Thyroid gland (tissue), 4 donors: ENCODE data around the gene RILP. TPM values are rescaled to one million over a fixed set of nuclear protein-coding genes. Genes with fewer than 3 reads are reported as not detected.

Source experiments
- DNase-seq, 2 donors: peaks; one replicate each; pipeline ENCODE4 v3.0.0-alpha.2; 2019
- H3K27ac ChIP-seq, 3 donors: fragments of 200-600 bp; sonication (generic); 1 replicate in 2 of 3; 2 replicates in 1 of 3; pipeline ENCODE4 v1.5.1; 2016 to 2019; ENCODE audit warnings: mild to moderate bottlenecking in 1 of 3, moderate library complexity in 1 of 3
- H3K27me3 ChIP-seq: fragments of 200-600 bp; sonication (generic); one replicate; pipeline ENCODE4 v1.5.1; 2019
- H3K36me3 ChIP-seq, 2 donors: fragments of 200-600 bp; sonication (generic); one replicate each; pipeline ENCODE4 v1.5.1; 2016 to 2019
- H3K4me1 ChIP-seq, 2 donors: fragments of 200-600 bp; sonication (generic); one replicate each; pipeline ENCODE4 v1.5.1; 2017 to 2019
- H3K4me3 ChIP-seq, 3 donors: fragments of 200-600 bp; sonication (generic); replicated peaks in 1 of 3; 1 replicate in 2 of 3; 2 replicates in 1 of 3; pipeline ENCODE4 v1.5.1; 2016; ENCODE audit warnings: mild to moderate bottlenecking in 1 of 3
- H3K9me3 ChIP-seq: fragments of 200-600 bp; sonication (generic); one replicate; pipeline ENCODE4 v1.5.1; 2017
- CTCF ChIP-seq, 6 experiments: fragments of 200-600 bp in 3 of 6; fragments of 450-650 bp in 3 of 6; sonication (generic) in 3 of 6; IDR thresholded peaks; one replicate each; pipeline ENCODE4 v1.5.1; 2016 to 2019; ENCODE audit warnings: antibody characterized with exemption in 6 of 6, mild to moderate bottlenecking in 2 of 6, inconsistent platforms in 1 of 6, moderate library complexity in 1 of 6
- POLR2A ChIP-seq, 2 donors: fragments of 450-650 bp; IDR thresholded peaks; one replicate each; pipeline ENCODE4 v1.6.1; 2017; ENCODE audit warnings: antibody characterized with exemption in 2 of 2, mild to moderate bottlenecking in 2 of 2, moderate library complexity in 1 of 2
- WGBS, 2 donors: methylation state at CpG; one replicate each; pipeline ENCODE4 v1.1.5; 2017; 5-methylcytosine and 5-hydroxymethylcytosine counted together
- intact Hi-C: fragments of 100-400 bp; cut with DNase I; formaldehyde crosslinking; loops from one replicate; pipeline ENCODE4 v1.15.1; 2023
- total RNA-seq, 4 donors: library from RNA; depleted of rRNA; stranded (reverse); fragments of >200 nt; gene quantifications; one replicate each; pipeline ENCODE4 v1.2.3, GENCODE V29; 2016

The RILP gene
- total RNA-seq, 4 donors from 2014 or later: 67.5 to 140 (median 124) TPM

DNA sequence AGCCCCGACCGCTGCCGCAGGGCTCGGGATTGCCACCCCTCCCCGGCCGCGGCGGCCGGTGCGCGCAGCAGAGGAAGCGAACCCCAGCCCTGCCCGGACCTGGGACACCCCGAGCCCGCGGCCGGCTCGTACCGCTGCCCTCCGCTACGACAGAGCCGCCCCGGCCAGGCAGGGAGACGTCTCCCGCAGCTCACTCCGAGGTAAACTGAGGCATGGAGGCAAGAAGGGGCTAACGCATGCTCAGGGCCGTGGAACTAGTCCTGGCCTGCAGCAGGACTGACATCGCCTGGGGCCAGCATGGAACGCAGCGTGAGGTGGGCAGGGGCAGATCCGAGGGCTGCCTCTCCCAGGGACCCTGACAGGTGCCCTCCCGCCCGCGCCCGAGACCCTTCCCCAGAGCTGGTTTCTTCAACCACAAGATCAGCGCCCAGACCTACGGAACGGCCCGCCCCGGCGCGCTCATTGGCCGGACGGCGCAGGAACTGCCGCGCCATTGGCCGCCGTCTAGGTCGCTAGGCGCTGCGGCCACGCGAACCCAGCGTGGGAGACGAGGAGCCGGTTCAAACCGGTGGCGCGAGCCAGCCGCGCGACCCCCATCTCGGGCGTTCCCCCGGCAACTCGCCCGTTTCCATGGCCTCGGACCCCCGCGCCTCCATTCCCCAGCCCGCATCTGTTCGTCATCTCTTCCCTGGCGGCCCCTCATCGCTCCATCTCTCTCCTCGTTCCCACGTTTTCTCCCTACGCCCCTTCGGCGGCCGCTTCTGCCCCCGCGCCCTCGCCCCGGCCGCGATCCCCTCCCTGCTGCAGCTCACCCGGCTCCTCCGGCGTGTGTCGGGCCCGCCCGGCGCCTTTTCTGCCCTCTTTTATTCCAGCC is 21.4 kb downstream of the RILP start, which contains the start of gene SLC43A2:
Gene SLC43A2 (minus strand): TSS at position 853 of the 874 bp plus-strand sequence. CDS start 960 bp downstream, outside the sequence.
- peak; percentile 82 to 83 for DNase-seq
- 0 to 1% methylated on average over 25 to 30 of the region's 95 CpGs for WGBS, 2 donors
- H3K4me1 ChIP-seq: peaks cover 15 to 29% of the 10 kb centered on the region in 2 donors
- peak within 1 kb of the TSS; percentile 67 to 78 (median 75) for H3K4me3 ChIP-seq
- H3K36me3 ChIP-seq: no peaks in the 10 kb centered on the region
- H3K27ac ChIP-seq: peak within 1 kb of the TSS; percentile 86 to 96 (median 95)
- H3K27me3 ChIP-seq: no peaks in the 10 kb centered on the region
- intact Hi-C loops: no loop called here
- no peaks in the 10 kb centered on the region for H3K9me3 ChIP-seq
- TF ChIP-seq CTCF (IDR thresholded peaks at IDR 0.05) (no peak), POLR2A (IDR thresholded peaks at IDR 0.05) (no peak)

GRCh38 chr17:1627182-1627981 is 22.3 kb downstream of the RILP start:
- 38 to 72% methylated on average over 6 to 15 of the region's 39 CpGs for WGBS, 2 donors
- intact Hi-C loops: no loop called here
- H3K9me3 ChIP-seq: no peaks in the 10 kb centered on the region
- TF ChIP-seq POLR2A (IDR thresholded peaks at IDR 0.05) (no peak), CTCF (IDR thresholded peaks at IDR 0.05) (no peak)
- H3K4me1 ChIP-seq: peaks cover 15 to 29% of the 10 kb centered on the region in 2 donors
- H3K27ac ChIP-seq: peak overlapping the region; percentile 86 to 96 (median 95)
- no peaks in the 10 kb centered on the region for H3K36me3 ChIP-seq
- peak overlapping the region; percentile 67 to 78 (median 75) for H3K4me3 ChIP-seq
- H3K27me3 ChIP-seq: no peaks in the 10 kb centered on the region
- peak; percentile 29 to 34 for DNase-seq

DNA sequence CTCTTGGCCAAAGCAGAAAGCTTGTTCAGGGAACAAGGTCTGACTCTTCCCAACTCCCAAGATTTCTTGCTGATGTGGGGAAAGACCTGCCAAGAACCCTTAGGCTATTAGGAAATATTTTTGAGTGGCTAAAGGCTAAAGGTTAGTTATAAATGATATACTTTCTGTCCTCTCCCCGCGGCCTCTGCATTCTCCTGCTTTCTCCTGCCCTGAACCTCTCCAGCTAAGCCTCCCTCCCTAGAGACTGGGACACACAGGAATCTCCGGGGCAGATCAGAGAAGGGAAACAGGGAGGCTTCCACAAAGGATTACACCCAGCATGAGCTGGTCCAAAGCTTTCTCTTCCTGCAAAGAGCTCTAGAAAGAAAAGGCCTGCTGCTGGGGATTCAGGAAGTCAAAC is 23.3 kb downstream of the RILP start:
- WGBS, 2 donors: 54 to 58% methylated on average over 3 of the region's 3 CpGs
- Histone ChIP-seq H3K27ac (peak overlapping the region; percentile 8 to 96 (median 95)), H3K36me3 (no peaks in the 10 kb centered on the region), H3K4me3 (no peak overlapping the region), H3K27me3 (no peaks in the 10 kb centered on the region), H3K4me1 (peaks cover 15 to 29% of the 10 kb centered on the region in 2 donors), H3K9me3 (no peaks in the 10 kb centered on the region)
- intact Hi-C loops: no loop called here
- DNase-seq: no peak
- TF ChIP-seq POLR2A (IDR thresholded peaks at IDR 0.05): no peak
- TF ChIP-seq CTCF (IDR thresholded peaks at IDR 0.05): no peak

- H3K4me3 ChIP-seq: no peak overlapping the region
- intact Hi-C loops: no loop called here
- DNase-seq: no peak
- TF ChIP-seq CTCF (IDR thresholded peaks at IDR 0.05) (no peak), POLR2A (IDR thresholded peaks at IDR 0.05) (no peak)
- no peaks in the 10 kb centered on the region for H3K27me3 ChIP-seq
- peaks cover 15 to 29% of the 10 kb centered on the region in 2 donors for H3K4me1 ChIP-seq
- no peak overlapping the region for H3K27ac ChIP-seq
- H3K9me3 ChIP-seq: no peaks in the 10 kb centered on the region
- H3K36me3 ChIP-seq: no peaks in the 10 kb centered on the region
- WGBS, 2 donors: 82 to 94% methylated on average over 6 of the region's 6 CpGs
Observed at GRCh38 chr17:1625581-1625980, 24.1 kb downstream of the RILP start.
